Neural cell (in vitro differentiated cells): ENCODE measurements around the gene FOXS1. TPM values are rescaled to one million over a fixed set of nuclear protein-coding genes. Genes with fewer than 3 reads are reported as not detected.

Experiments
- H2AFZ ChIP-seq: fragments of 200-600, 300-800 bp; sonication (generic), shearing (Covaris generic); 2 replicates; pipeline ENCODE4 v1.6.0; 2014; ENCODE audit warnings: low read depth, mild to moderate bottlenecking, antibody characterized with exemption, low read length, moderate library complexity
- H3F3A ChIP-seq: fragments of 200-600 bp; shearing (Covaris generic); 2 replicates; pipeline ENCODE4 v1.6.1; 2016; ENCODE audit warnings: mild to moderate bottlenecking, moderate library complexity, mixed read lengths, antibody characterized with exemption, low read length; ENCODE audit not compliant: insufficient read depth, poor library complexity, severe bottlenecking
- H3K27ac ChIP-seq: fragments of 200-600, 300-800 bp; sonication (generic), shearing (Covaris generic); 2 replicates; pipeline ENCODE4 v1.5.1; 2014; ENCODE audit warnings: mild to moderate bottlenecking, low read length, moderate library complexity
- H3K27me3 ChIP-seq: fragments of 300-800, 200-600 bp; sonication (generic), shearing (Covaris generic); 2 replicates; pipeline ENCODE4 v1.6.0; 2014; ENCODE audit warnings: mild to moderate bottlenecking, low read depth, low read length, moderate library complexity; ENCODE audit not compliant: insufficient read depth
- H3K36me3 ChIP-seq: fragments of 300-800, 200-600 bp; sonication (generic), shearing (Covaris generic); 2 replicates; pipeline ENCODE4 v1.5.1; 2014; ENCODE audit warnings: mild to moderate bottlenecking, antibody characterized with exemption, low read length, moderate library complexity; ENCODE audit not compliant: insufficient read depth
- H3K4me2 ChIP-seq: fragments of 300-800, 200-600 bp; sonication (generic), shearing (Covaris generic); 2 replicates; pipeline ENCODE4 v1.6.0; 2014; ENCODE audit warnings: mild to moderate bottlenecking, low read length
- H3K4me3 ChIP-seq: fragments of 300-800, 200-600 bp; sonication (generic), shearing (Covaris generic); 2 replicates; pipeline ENCODE4 v1.5.1; 2014; ENCODE audit warnings: mild to moderate bottlenecking, low read length, moderate library complexity
- H3K79me2 ChIP-seq: fragments of 200-600 bp; shearing (Covaris generic); replicated peaks from 2 replicates; pipeline ENCODE4 v1.6.0; 2014; ENCODE audit warnings: mild to moderate bottlenecking, low read length, moderate library complexity; ENCODE audit not compliant: insufficient read depth
- H3K9ac ChIP-seq: fragments of 300-800, 200-600 bp; sonication (generic), shearing (Covaris generic); 2 replicates; pipeline ENCODE4 v1.6.1; 2016; ENCODE audit warnings: mild to moderate bottlenecking, low read length, mixed read lengths
- H3K9me2 ChIP-seq: fragments of 200-600 bp; shearing (Covaris generic); 2 replicates; pipeline ENCODE4 v1.6.1; 2016; ENCODE audit warnings: mild to moderate bottlenecking, low read length, mixed read lengths; ENCODE audit not compliant: insufficient read depth
- H3K9me3 ChIP-seq: fragments of 200-600, 300-800 bp; sonication (generic), shearing (Covaris generic); 2 replicates; pipeline ENCODE4 v1.6.1; 2016; ENCODE audit warnings: mild to moderate bottlenecking, mixed run types, low read length, moderate library complexity, mixed read lengths
- H4K20me1 ChIP-seq: fragments of 200-600 bp; shearing (Covaris generic); 2 replicates; pipeline ENCODE4 v1.6.1; 2016; ENCODE audit warnings: mild to moderate bottlenecking, mixed run types; ENCODE audit not compliant: insufficient read depth
- EP300 ChIP-seq: fragments of 450-650 bp; conservative IDR thresholded peaks from 2 replicates; pipeline ENCODE4 v1.6.1; 2014; ENCODE audit warnings: antibody characterized with exemption, mild to moderate bottlenecking, moderate library complexity; ENCODE audit not compliant: poor library complexity, severe bottlenecking
- EZH2 ChIP-seq: fragments of 200-600, 300-800 bp; shearing (Covaris generic), sonication (generic); IDR thresholded peaks from 2 replicates; pipeline ENCODE4 v1.6.1; 2014; ENCODE audit warnings: antibody characterized with exemption, low read length, borderline replicate concordance, mild to moderate bottlenecking; ENCODE audit not compliant: insufficient read depth, poor library complexity, severe bottlenecking
- MXI1 ChIP-seq: fragments of 450-650 bp; conservative IDR thresholded peaks from 2 replicates; pipeline ENCODE4 v1.6.1; 2014; ENCODE audit warnings: antibody characterized with exemption, mild to moderate bottlenecking; ENCODE audit not compliant: poor library complexity, severe bottlenecking
- POLR2AphosphoS5 ChIP-seq: IDR thresholded peaks from 2 replicates; pipeline ENCODE4 v1.6.1; 2012
- RAD21 ChIP-seq: fragments of 450-650 bp; conservative IDR thresholded peaks from 2 replicates; pipeline ENCODE4 v1.6.1; 2014; ENCODE audit warnings: antibody characterized with exemption, mild to moderate bottlenecking, moderate library complexity
- SMC3 ChIP-seq: fragments of 450-650 bp; conservative IDR thresholded peaks from 2 replicates; pipeline ENCODE4 v1.6.1; 2014; ENCODE audit warnings: antibody characterized with exemption, mild to moderate bottlenecking, moderate library complexity; ENCODE audit not compliant: poor library complexity
- TAF1 ChIP-seq: IDR thresholded peaks from 2 replicates; pipeline ENCODE4 v1.6.1; 2012; ENCODE audit warnings: low read depth
- polyA plus RNA-seq: library from polyadenylated mRNA; depleted of rRNA; stranded (reverse); fragments of >200 nt; gene quantifications from 2 replicates; pipeline ENCODE4 v1.2.3, GENCODE V29; 2014
- TF ChIP-seq, protein P1 (sequence below): fragments of 450-650 bp; IDR thresholded peaks from 2 replicates; pipeline ENCODE4 v1.5.1; 2014; ENCODE audit warnings: antibody characterized with exemption, mild to moderate bottlenecking, moderate library complexity; ENCODE audit not compliant: poor library complexity, severe bottlenecking
- TF ChIP-seq, protein P2 (sequence below): IDR thresholded peaks from 2 replicates; pipeline ENCODE4 v1.6.1; 2012; ENCODE audit warnings: borderline replicate concordance

Gene FOXS1
- polyA plus RNA-seq, 1 donor from 2014 or later: not detected

DNA sequence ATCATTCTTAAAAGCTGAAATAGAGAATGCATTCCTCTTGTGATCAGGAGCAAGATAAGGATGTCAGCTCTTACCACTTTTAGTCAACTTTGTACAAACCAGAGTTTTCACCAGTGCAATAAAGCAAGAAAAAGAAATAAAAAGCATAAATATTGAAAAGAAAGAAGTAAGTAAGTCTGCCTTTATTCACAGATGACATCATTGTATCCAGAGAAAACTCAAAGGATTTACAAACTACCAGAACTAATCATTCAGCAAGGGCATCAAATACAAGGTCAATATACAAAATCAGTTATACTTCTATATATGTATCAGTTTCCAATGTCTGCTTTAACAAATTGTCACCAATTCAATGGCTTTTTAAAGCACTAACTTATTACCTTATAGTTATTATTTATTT, 38.4 kb upstream of the FOXS1 start:
- Histone ChIP-seq H3K9me2 (no peaks in the 10 kb centered on the region), H3K9ac (no peak overlapping the region), H3K27me3 (no peaks in the 10 kb centered on the region), H2AFZ (no peak overlapping the region), H3K36me3 (no peaks in the 10 kb centered on the region), H3K27ac (no peak overlapping the region), H3K79me2 (no peaks in the 10 kb centered on the region), H3K4me2 (no peak overlapping the region), H3K4me3 (no peak overlapping the region), H4K20me1 (no peaks in the 10 kb centered on the region), H3F3A (no peaks in the 10 kb centered on the region), H3K9me3 (no peaks in the 10 kb centered on the region)
- TF ChIP-seq EZH2 (no peak), EP300 (no peak), TAF1 (no peak), RAD21 (no peak), POLR2AphosphoS5 (no peak), MXI1 (no peak), SMC3 (no peak)
- TF ChIP-seq, protein P1, sequence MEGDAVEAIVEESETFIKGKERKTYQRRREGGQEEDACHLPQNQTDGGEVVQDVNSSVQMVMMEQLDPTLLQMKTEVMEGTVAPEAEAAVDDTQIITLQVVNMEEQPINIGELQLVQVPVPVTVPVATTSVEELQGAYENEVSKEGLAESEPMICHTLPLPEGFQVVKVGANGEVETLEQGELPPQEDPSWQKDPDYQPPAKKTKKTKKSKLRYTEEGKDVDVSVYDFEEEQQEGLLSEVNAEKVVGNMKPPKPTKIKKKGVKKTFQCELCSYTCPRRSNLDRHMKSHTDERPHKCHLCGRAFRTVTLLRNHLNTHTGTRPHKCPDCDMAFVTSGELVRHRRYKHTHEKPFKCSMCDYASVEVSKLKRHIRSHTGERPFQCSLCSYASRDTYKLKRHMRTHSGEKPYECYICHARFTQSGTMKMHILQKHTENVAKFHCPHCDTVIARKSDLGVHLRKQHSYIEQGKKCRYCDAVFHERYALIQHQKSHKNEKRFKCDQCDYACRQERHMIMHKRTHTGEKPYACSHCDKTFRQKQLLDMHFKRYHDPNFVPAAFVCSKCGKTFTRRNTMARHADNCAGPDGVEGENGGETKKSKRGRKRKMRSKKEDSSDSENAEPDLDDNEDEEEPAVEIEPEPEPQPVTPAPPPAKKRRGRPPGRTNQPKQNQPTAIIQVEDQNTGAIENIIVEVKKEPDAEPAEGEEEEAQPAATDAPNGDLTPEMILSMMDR: no peak
- TF ChIP-seq, protein P2, sequence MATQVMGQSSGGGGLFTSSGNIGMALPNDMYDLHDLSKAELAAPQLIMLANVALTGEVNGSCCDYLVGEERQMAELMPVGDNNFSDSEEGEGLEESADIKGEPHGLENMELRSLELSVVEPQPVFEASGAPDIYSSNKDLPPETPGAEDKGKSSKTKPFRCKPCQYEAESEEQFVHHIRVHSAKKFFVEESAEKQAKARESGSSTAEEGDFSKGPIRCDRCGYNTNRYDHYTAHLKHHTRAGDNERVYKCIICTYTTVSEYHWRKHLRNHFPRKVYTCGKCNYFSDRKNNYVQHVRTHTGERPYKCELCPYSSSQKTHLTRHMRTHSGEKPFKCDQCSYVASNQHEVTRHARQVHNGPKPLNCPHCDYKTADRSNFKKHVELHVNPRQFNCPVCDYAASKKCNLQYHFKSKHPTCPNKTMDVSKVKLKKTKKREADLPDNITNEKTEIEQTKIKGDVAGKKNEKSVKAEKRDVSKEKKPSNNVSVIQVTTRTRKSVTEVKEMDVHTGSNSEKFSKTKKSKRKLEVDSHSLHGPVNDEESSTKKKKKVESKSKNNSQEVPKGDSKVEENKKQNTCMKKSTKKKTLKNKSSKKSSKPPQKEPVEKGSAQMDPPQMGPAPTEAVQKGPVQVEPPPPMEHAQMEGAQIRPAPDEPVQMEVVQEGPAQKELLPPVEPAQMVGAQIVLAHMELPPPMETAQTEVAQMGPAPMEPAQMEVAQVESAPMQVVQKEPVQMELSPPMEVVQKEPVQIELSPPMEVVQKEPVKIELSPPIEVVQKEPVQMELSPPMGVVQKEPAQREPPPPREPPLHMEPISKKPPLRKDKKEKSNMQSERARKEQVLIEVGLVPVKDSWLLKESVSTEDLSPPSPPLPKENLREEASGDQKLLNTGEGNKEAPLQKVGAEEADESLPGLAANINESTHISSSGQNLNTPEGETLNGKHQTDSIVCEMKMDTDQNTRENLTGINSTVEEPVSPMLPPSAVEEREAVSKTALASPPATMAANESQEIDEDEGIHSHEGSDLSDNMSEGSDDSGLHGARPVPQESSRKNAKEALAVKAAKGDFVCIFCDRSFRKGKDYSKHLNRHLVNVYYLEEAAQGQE: no peak

DNA sequence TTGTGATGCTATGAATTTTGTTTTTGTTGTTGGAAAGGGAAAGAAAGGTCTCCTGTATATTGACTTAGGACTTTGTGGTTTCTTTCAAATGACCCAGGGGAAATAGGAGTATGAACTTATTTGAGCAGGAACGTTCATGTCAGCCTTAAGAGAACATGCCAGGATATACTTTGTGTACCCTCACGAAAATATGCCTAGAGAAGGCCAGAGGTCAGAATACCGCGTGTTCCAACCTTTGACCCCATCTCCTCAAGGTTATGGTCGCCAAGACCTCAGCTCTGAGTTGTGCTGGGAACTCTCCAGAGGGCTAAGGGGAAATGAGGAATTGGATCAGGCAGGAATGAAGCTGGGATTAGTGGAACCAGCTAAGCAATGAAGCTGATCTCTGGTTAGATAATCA, 36.5 kb upstream of the FOXS1 start:
- H4K20me1 ChIP-seq: no peaks in the 10 kb centered on the region

More for the DNA sequence above, 36.5 kb upstream of the FOXS1 start:
- Histone ChIP-seq H3K9me2 (no peaks in the 10 kb centered on the region), H2AFZ (no peak overlapping the region), H3K4me2 (no peak overlapping the region), H3K9me3 (no peaks in the 10 kb centered on the region), H3K9ac (no peak overlapping the region), H3F3A (no peaks in the 10 kb centered on the region), H3K36me3 (no peaks in the 10 kb centered on the region), H3K79me2 (no peaks in the 10 kb centered on the region), H3K4me3 (no peak overlapping the region), H3K27ac (no peak overlapping the region), H3K27me3 (no peaks in the 10 kb centered on the region)
- no peak for TF ChIP-seq TAF1
